HG03571 (cell line): ENCODE measurements around the gene XIRP1.
"Not testable (repeated sequence)": the region's sequence is repeated elsewhere in the genome, so short reads cannot be mapped to it uniquely, and the experiment has no call there.

ENCODE experiments used
- ATAC-seq: cut with Tn5 transposase; IDR thresholded peaks from one replicate; pipeline ENCODE4 v1.9.1; 2021; ENCODE audit not compliant: unreplicated experiment

Gene XIRP1, protein sequence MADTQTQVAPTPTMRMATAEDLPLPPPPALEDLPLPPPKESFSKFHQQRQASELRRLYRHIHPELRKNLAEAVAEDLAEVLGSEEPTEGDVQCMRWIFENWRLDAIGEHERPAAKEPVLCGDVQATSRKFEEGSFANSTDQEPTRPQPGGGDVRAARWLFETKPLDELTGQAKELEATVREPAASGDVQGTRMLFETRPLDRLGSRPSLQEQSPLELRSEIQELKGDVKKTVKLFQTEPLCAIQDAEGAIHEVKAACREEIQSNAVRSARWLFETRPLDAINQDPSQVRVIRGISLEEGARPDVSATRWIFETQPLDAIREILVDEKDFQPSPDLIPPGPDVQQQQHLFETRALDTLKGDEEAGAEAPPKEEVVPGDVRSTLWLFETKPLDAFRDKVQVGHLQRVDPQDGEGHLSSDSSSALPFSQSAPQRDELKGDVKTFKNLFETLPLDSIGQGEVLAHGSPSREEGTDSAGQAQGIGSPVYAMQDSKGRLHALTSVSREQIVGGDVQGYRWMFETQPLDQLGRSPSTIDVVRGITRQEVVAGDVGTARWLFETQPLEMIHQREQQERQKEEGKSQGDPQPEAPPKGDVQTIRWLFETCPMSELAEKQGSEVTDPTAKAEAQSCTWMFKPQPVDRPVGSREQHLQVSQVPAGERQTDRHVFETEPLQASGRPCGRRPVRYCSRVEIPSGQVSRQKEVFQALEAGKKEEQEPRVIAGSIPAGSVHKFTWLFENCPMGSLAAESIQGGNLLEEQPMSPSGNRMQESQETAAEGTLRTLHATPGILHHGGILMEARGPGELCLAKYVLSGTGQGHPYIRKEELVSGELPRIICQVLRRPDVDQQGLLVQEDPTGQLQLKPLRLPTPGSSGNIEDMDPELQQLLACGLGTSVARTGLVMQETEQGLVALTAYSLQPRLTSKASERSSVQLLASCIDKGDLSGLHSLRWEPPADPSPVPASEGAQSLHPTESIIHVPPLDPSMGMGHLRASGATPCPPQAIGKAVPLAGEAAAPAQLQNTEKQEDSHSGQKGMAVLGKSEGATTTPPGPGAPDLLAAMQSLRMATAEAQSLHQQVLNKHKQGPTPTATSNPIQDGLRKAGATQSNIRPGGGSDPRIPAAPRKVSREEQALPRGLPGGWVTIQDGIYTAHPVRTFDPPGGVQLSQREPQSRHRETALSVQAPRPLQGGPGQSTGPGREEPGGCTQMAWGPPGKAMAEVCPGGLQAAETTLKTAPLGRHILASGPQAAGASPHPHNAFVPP (N-terminal part only)

DNA sequence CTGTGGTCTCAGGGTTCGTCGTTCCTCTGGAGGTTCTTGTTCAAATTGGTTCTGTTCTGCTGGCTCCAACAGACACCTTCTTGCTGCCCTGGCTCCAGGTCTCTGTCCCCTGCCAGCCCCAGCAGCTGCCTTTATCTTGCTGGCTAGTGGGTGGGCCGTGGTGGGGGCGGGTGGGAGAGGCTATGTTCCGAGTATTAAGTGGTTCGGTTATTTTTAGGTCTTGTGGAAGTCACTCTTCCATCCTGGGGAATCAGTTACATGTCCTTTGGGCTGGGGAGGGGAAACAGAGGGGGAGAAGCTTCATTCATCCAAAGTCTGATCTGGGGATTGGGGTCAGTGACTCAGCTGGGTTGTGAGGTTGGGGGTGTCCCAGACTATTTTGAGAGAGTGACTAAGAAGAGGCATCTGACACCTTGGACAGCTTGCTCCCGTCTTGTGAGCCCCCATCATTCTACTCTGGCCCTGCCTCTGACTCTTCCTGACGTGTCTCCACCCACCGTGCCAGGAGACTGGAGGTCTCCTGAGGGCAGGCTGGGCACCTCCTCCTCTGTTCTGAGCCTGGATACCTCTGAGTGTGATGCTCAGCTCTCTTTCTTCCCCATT, at the start of gene XIRP1:
Gene XIRP1, minus strand, starts transcription at position 106 of the 603 bp plus-strand sequence. CDS start 3,150 bp downstream, outside the sequence.
- ATAC-seq, result no peak

DNA sequence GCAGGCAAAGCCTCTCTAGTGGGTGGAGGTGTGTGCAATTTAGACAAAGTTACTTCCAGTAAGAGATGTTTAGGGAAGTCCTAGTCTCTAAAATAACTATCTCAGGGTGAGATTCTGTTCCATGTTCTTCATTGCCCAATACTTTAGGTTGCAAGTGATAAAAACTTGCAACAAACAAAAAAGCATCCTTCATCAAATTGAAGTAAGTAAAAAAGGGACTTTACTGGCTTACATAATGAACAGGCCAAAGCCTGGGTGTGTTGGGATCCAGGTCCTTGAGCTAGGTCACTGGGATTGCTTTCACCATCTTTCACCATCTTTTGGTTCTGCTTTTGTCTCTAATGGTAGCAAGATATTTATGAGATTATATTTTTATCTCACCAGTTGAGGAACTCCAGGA, 49.2 kb upstream of the XIRP1 start:
- ATAC-seq, result no peak

DNA sequence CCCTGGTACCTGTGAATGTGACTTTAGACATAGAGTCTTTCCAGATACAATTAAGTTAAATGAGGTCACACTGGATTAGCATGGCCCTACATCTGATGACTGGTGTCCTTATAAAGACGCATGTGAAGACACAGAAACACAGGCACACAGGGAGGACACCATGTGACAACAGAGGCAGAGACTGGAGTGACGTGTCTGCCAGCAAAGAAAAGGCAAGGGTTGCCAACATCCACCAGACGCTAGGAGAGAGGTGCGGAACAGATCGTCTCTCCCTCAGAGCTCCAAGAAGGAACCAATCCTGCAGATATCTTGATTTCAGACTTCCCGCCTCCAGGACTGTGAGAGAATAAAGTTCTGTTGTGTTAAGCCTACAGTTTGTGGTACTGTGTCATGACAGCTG, 44.6 kb upstream of the XIRP1 start:
- ATAC-seq, result no peak

DNA sequence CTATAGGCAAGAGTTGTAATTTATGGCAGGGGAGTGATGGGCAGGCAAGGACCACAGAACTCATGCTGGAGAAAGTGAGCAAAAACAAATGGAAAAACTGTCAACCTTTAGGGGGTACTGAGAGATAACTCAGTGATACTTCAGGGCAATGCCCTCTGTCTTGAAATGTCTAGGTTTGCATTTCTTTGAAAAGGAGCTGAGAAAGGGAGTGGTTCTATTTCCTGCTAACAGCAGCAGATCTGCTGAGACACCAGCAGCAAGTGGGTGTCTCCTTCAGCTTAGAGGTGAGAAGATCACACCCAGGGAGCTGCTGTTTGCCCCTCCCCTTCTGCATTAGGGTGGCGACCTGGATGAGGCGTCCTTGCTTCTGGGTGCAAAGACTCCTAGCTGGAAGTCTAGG, 42.3 kb upstream of the XIRP1 start:
- ATAC-seq, result no peak

DNA sequence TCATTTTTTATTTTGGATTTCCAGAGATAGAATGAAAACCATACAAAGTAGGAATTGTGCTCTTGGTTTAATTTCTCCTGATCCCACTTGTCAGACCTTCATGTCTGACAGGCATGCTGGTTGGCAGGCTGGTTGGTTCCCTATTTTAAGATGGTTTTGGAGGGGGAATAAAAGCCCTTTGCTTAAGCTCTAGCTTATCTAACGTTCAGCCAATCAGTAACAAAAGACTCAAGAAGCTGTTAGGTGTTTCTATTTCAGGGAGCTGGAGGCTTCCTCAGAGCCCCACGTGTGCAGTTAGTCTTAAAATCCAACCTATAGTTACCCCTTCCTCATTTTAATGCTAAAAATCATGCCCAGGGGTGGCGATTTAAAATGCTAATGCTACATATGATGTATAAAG, 40.5 kb upstream of the XIRP1 start:
- no peak for ATAC-seq

DNA sequence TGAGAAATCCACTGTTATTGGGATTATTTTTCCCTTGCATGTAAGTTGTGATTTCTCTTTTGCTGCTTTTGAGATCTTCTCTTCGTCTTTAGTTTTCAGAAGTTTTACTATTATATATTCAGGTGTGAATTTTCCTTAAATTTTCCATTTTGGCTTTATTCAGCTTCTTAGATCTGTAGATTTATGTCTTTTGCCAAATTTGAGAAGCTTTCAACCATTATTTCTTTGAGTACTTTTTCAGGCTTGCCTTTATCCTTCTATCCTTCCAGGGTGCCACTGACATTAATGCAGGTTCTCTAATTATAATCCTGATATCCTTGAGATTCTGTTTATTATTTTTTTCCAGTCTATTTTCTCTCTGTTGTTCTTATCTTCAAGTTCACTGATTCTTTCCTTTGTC, 38.1 kb upstream of the XIRP1 start:
- ATAC-seq, result no peak

DNA sequence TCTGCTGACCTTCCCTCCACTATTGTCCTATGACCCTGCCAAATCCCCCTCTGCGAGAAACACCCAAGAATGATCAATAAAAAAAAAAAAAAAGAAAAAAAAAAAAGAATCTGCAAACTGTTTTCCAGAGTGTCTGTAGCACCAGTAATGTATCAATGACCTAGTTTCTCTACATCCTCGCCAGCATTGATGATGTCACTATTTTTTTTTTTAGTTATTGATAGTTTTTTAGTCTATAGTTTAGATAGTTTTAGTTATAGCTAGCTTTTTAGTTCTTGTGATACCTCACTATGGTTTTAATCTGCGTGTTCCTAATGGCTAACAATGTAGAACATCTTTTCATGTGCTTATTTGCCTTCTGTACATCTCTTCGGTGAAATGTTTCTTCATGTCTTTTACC, 36.1 kb upstream of the XIRP1 start:
- no peak for ATAC-seq

DNA sequence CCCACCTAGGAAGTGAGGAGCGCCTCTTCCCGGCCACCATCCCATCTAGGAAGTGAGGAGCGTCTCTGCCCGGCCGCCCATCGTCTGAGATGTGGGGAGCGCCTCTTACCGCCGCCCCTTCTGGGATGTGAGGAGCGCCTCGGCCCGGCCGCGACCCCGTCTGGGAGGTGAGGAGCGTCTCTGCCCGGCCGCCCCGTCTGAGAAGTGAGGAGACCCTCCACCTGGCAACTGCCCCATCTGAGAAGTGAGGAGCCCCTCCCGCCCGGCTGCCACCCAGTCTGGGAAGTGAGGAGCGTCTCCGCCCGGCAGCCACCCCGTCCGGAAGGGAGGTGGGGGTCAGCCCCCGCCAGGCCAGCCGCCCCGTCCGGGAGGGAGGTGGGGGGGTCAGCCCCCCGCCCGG, 35.2 kb upstream of the XIRP1 start:
- not testable (repeated sequence) for ATAC-seq

DNA sequence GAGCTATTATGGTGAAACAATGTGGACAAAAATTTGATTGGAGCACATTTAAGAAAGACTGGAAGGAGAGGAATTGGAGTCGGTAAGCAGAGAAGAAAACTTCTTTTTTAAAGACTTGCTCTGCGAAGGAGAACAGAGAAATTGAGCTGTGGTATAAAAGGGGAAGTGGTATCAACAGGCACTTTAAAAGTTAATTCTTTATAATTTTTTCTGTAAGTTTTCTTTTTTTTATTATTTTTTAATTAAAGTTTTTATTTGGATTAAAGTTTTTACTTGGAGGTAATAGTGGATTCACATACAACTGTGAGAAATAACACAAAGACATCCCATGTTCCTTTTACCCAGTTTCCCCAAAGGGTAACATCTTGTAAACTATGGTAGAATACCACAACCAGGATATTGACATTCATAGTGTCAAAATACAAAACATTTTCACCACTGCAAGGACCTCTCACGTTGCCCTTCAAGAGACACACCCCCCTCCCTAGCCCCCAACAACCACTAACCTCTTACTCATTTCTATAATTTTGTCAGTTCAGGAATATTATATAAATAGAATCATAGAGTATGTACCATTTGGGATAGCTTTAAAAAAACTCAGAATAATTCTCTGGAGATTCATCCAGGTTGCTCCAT, 33.8 kb upstream of the XIRP1 start:
- ATAC-seq, result peak; percentile 59

DNA sequence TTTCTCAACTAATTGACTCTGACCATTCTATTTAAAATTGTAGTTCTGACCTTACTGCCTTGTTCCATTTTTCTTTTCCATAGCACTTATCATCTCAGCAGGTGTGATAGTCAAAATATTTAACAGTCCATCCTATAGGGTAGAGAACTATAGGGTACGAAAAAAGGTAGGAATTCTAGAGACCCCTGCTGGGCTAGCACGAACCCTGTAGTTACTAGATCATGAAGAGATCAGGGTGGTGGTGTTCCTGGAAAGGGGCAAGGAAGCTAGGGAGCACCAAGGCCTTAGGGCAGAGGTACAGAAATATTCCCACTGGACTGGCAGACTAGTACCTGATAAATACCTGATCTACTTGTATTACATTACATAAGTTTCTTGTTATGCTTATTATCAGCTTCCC, 31.9 kb upstream of the XIRP1 start:
- no peak for ATAC-seq

DNA sequence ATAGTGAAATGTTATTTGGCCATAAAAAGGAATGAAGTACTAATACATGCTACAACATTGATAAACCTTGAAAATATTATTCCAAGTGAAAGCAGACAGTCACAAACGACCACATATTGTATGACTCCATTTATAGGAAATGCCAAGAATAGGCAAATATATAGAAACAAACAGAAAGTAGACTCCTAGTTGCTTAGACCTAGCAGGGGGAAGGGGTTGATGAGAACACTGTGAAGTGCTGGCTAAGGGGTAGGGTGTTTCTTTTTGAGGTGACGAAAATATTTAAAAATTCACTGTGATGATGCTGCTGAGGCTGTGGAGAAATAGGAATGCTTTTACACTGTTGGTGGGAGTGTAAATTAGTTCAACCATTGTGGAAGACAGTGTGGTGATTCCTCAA, 30.5 kb upstream of the XIRP1 start:
- no peak for ATAC-seq

DNA sequence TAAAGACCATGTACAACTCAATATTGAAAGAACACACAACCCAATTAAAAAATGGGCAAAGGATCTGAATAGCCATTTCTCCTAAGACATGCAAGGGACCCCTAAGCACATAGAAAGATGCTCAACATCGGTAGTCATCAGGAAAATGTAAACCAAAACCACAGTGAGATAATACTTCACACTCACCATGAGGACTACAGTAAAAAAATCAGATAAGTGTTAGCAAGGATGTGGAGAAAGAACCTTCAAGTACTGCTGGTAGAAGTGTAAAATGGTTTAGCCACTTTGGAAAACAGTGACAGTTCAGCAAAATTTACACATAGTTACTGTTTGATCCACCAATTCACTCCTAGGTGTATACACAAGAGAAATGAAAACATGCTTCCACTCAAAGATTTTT, 30.1 kb upstream of the XIRP1 start:
- ATAC-seq, result no peak

DNA sequence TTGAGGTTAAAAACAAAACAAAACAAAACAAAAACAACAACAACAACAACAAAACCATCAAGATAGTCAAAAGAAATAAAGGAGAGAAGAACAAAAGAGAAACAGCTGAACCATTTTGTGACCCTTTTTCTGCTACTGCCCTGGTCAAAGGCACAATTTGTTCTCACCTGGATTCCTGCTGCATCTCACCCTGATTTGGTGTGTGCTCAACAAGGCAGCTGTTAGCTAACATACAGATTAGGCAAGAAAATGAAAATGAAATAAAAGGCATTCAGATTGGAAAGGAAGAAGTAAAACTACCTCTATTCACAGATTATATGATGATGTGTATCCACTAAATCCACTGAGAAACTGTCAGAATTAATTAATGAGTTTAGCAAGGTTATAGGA, 28.7 kb upstream of the XIRP1 start:
- ATAC-seq, result no peak

DNA sequence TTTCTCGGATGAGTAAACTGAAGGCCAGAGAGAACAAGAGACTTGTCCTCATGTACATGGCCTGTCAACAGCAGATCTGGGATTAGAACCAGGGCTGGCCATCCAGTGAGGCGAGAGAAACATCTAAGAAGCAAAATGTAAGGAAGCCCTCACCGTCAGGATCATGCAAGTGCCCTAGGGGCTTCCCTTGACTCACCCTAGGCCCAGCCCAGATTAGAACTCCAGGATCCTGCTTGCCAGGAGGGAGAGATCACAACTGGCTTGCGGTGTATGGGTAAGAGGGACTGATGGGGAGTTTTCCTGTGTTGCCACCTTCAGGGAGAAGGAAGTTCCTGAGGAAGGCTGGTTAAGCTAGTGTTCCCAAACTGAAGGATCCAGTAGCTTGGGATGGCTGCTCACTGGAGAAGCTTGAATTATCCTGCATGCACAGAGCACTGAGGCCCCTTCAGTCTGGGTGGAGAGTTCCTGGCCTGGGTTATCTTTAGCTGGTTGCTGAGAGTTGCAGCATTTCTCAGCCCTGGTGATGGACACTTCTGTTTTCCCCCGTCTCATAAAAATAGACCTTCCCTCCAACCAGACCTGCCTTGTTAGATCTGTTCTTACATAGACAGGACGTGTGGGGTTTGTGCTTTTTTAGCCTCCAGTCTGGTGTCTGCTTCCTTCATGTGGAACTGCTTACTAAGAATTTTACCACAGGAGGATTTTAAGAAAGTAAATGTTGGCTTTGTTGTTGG, 28.2 kb upstream of the XIRP1 start:
- ATAC-seq, result no peak

DNA sequence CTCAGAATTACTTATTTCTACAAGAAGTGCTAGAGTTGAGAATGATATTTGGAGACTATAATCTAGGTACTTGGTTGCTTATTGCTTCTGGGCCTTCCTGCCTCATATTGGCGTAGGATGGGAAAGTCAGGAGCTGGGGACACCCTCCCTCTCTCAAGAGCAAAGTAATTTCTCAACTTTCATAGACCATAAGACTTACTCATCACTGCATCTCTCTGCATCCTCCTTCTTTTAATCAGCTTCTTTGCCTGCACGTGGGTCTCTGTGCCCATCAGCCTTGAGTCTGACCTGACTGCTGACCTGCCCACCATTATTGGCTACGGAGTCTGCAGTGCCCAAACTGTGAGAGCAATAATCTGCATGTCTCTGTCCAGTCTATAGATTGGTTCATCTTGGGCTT, 27.3 kb upstream of the XIRP1 start:
- no peak for ATAC-seq

DNA sequence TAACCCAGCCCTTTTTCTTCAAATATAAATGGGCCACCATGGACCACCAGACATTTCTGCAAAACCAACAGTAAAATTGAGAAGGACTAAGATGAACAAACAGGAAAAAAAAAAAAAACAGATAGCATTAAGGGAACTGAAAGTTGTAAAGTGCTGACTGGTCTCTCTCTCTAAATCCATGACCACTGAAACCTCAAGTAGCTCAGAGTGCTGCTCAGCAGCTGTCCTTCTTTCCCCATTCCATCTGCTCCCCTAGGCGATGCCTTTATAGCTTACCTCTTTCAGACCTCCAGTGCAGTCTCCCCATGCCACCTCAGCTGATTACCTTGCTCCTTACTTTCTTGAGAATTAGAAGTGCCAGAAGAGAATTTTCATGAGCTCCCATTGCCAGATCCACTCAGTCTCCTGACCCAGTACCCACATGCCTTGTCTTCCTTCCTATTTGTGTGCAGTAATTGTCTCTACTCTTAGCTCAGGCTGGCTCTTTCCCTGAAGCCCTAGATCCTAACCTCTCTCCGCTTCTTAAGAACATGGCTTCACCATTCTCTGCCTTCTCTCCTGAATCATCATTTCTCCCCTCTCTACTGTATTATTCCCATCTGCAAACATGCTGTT, 23.9 kb upstream of the XIRP1 start:
- peak; percentile 96 for ATAC-seq

DNA sequence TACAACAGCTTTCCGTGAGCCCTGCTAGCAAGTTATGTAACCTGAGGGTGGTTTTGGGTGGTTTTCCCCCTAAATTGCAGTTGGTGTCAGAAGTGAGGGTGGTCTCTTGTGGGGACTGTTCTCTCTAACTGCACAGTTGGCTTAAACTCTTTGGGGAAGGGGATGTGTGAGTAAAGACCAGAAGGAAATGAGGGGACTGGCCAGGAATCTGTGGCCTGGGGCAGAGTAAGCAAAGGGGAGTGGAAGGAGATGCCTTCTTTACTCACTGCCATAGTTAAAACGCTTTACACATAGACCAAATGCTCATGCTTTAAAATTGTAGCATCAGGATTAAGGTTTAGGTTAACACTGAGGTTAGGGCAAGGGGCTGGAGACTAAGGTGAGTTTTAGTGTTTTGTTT, 21.2 kb upstream of the XIRP1 start:
- ATAC-seq, result no peak

DNA sequence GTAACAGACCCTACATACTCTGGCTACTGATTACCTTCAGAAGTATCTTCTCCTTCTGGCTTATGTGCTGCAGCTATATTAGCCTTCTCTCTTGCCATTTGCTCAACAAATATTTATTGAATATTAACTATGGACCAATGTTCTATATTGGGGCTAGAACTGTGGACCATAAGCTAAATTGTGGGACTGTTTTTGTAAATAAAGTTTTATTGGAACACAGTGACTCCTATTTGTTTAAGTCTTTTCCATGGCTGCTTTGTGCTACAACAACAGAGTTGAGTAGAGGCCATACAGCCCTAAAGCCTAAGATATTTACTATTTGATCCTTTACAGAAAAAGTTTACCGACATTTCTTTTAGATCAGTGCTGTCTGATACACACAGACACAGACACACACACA, 20.3 kb upstream of the XIRP1 start:
- no peak for ATAC-seq

DNA sequence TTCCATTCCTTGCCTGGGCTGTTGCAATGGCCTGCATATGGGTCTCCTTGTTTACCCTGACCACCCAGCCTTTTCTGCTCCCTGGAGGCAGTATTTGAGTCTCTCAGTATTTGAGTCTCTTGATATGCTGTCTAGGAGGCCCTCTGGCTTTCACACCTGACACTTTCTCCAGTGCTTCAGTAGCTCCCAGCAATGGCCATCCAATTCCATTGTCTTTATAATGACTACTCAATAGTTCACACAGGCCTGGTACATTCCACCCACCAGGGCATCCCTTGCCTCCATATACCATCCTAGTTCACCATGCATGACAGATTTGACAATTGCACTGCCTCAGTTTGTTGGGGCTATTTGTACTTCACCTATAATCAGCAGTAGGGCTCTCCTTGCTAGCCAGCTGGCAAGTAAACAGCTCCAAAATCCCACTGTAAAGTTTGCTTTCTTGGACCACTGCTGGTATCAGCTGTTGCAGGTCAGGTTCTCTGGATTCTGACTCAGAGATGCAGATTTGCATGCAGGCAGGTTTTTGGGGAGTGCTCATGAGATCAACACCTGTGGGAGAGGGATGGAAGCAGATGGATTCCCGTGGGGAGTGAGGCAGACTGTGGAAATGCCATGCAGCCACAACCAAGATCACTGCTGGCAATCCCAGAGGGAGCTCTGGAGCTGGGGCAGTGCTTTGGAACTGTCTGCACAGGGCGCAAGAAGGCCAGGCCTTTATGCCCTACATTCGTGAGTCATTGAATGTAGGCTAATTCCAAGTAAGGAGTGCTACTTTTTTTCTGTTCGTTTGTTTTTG, 19.1 kb upstream of the XIRP1 start:
- ATAC-seq, result no peak
